ENCODE data around the gene FCGR1A. TPM values are rescaled to one million over a fixed set of nuclear protein-coding genes. Genes with fewer than 3 reads are reported as not detected.
"Not testable (repeated sequence)": the region's sequence is repeated elsewhere in the genome, so short reads cannot be mapped to it uniquely, and the experiment has no call there.

The FCGR1A gene
- total RNA-seq, 1 donor from 2014 or later: 5.2 TPM

DNA sequence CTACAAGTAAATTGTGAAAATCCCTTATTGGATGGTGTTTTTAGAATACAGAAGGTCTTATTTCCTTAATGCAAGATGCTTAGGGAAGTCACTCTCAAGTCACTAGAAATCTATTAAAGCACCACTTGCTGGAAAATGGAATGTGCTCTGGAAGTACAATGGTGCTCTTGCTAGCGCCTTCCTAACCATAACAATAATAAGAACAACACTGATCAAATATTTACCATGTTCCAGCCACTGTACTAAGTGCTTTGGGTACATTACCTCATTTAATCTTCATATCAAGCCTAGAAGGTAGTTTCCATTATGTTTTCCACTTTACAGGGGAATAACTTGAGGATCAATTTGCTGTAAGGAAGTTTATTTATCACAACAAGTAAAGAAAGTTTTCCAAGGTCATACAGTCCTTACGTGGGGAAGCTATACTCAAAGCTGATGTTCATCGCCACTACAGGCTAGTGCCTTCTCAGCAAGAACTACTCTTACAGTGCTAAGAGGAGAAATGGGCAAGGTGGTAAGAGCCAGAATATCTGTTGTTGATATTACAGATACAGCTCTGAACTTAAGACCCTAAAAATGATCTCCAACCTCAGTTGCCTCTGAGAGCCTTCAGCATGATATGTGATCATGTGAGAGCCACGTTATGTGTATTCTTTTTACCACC, 22.1 kb downstream of the FCGR1A start:
- not testable (repeated sequence) for H3K27ac ChIP-seq (ENCODE audit: low read depth, low read length); H3K9ac ChIP-seq (ENCODE audit: low read depth in 1 of 3, low read length in 3 of 3); H3K36me3 ChIP-seq (ENCODE audit: control insufficient read depth in 3 of 3, insufficient read depth in 3 of 3, low read length in 3 of 3); H3K27me3 ChIP-seq (ENCODE audit: control insufficient read depth in 3 of 3, insufficient read depth in 3 of 3, low read length in 3 of 3); H3K9me3 ChIP-seq (ENCODE audit: control insufficient read depth in 3 of 3, low read length in 3 of 3); H3K4me1 ChIP-seq (ENCODE audit: control insufficient read depth in 3 of 3, insufficient read depth in 3 of 3, low read length in 3 of 3); H3K4me3 ChIP-seq (ENCODE audit: low read length in 3 of 3)

DNA sequence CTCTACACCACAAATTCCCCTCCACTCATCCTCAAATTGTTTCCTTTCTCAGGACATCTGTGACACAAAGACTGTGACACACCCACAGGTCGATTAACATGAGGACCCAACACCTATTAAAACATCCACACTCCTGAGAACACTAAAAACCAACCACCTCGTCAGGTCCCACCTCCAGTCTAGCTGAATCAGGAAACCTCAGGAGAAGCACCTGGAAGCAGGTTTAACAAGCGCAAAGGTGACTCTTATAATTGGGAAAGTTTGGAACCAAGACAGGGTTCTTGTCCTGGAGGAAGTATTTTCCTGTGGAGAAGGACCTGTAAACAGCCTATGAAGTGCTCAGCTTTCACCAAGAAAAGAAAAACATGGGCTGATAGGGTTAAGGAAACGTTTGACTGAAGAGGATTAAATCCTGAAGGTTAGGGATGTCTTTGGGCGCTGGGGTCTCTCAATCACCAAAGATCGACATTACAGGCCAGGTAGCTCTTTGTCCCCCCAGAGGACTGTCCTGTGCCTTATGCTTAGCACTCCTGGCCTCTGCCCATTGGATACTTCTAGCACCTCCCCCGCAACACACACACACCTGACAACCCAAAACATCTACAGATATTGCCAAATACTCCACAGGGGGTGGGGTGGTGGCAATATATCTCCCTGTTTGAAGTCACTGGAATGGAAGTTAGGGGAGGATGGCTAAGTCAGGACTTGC, 28.4 kb downstream of the FCGR1A start:
- H3K27ac ChIP-seq (ENCODE audit: low read depth, low read length); H3K27me3 ChIP-seq (ENCODE audit: control insufficient read depth in 3 of 3, insufficient read depth in 3 of 3, low read length in 3 of 3); H3K4me1 ChIP-seq (ENCODE audit: control insufficient read depth in 3 of 3, insufficient read depth in 3 of 3, low read length in 3 of 3); H3K4me3 ChIP-seq (ENCODE audit: low read length in 3 of 3); H3K9ac ChIP-seq (ENCODE audit: low read depth in 1 of 3, low read length in 3 of 3); H3K9me3 ChIP-seq (ENCODE audit: control insufficient read depth in 3 of 3, low read length in 3 of 3); H3K36me3 ChIP-seq (ENCODE audit: control insufficient read depth in 3 of 3, insufficient read depth in 3 of 3, low read length in 3 of 3): not testable (repeated sequence)

DNA sequence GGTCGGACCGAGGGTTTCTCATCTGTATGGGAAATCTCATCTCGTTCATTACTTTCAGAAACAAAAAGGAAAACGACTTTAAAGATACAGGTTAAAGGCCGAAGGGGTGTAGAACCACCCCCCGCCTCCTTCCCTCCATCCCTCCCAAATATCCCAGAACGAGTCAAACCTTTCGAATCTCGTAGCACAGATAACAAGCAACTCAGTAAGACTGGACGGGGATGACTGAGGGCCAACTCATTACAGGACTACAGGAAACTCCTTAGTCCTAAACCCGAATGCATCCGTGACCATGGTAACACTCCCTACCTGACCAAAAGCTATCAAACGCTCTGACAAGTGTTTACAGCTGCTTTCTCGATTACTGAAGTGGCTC, 29.0 kb downstream of the FCGR1A start:
- H3K4me1 ChIP-seq (ENCODE audit: control insufficient read depth in 3 of 3, insufficient read depth in 3 of 3, low read length in 3 of 3); H3K9me3 ChIP-seq (ENCODE audit: control insufficient read depth in 3 of 3, low read length in 3 of 3); H3K27me3 ChIP-seq (ENCODE audit: control insufficient read depth in 3 of 3, insufficient read depth in 3 of 3, low read length in 3 of 3); H3K9ac ChIP-seq (ENCODE audit: low read depth in 1 of 3, low read length in 3 of 3); H3K27ac ChIP-seq (ENCODE audit: low read depth, low read length); H3K36me3 ChIP-seq (ENCODE audit: control insufficient read depth in 3 of 3, insufficient read depth in 3 of 3, low read length in 3 of 3): not testable (repeated sequence)
- peak overlapping the region in 1 of 3 donors; percentile 43 for H3K4me3 ChIP-seq (ENCODE audit: low read length in 3 of 3)

DNA sequence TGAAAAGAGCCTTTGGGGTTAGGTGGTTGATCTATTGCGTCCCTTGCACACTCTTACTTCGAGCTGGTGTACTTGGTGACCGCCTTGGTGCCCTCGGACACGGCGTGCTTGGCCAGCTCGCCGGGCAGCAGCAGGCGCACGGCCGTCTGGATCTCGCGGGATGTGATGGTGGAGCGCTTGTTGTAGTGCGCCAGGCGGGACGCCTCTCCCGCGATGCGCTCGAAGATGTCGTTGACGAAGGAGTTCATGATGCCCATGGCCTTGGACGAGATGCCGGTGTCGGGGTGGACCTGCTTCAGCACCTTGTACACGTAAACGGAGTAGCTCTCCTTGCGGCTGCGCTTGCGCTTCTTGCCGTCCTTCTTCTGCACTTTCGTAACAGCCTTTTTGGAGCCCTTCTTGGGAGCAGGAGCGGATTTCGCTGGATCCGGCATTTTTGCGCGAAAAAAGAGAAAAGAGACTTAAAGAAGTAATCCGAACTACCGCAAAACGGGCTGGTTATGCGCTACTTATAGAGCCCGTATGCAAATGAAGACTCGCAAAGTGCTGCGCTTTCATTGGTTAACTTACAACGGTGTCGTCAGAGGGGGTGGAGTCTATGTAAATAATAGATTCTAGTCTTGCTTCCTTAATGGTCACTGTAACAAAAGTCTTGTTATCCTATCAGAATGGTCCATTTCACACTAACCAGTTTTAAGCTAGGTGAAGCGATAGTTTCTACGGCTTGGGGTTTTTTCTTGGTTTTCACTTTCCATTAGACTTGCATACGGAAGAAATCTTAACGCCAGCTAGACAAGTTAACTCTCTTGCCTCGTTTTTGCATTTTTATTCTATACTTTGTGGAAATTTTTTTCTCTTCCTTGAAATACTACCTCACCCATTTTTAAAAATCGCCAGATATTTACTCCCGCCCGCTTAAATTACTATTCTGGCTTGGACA, 29.7 kb downstream of the FCGR1A start:
- Histone ChIP-seq H3K27ac (ENCODE audit: low read depth, low read length) (peak overlapping the region; percentile 58), H3K9ac (ENCODE audit: low read depth in 1 of 3, low read length in 3 of 3) (peak overlapping the region in 2 of 3 donors; percentile 25 to 66), H3K4me3 (ENCODE audit: low read length in 3 of 3) (peak overlapping the region; percentile 63 to 70 (median 64))
- H3K36me3 ChIP-seq (ENCODE audit: control insufficient read depth in 3 of 3, insufficient read depth in 3 of 3, low read length in 3 of 3); H3K4me1 ChIP-seq (ENCODE audit: control insufficient read depth in 3 of 3, insufficient read depth in 3 of 3, low read length in 3 of 3); H3K27me3 ChIP-seq (ENCODE audit: control insufficient read depth in 3 of 3, insufficient read depth in 3 of 3, low read length in 3 of 3); H3K9me3 ChIP-seq (ENCODE audit: control insufficient read depth in 3 of 3, low read length in 3 of 3): not testable (repeated sequence)

GRCh38 chr1:149812893-149813801, 30.7 kb downstream of the FCGR1A start:
- H3K9me3 ChIP-seq (ENCODE audit: control insufficient read depth in 3 of 3, low read length in 3 of 3); H3K4me1 ChIP-seq (ENCODE audit: control insufficient read depth in 3 of 3, insufficient read depth in 3 of 3, low read length in 3 of 3); H3K36me3 ChIP-seq (ENCODE audit: control insufficient read depth in 3 of 3, insufficient read depth in 3 of 3, low read length in 3 of 3); H3K27me3 ChIP-seq (ENCODE audit: control insufficient read depth in 3 of 3, insufficient read depth in 3 of 3, low read length in 3 of 3): not testable (repeated sequence)
- peak overlapping the region in 2 of 3 donors; percentile 25 to 43 for H3K9ac ChIP-seq (ENCODE audit: low read depth in 1 of 3, low read length in 3 of 3)
- H3K4me3 ChIP-seq (ENCODE audit: low read length in 3 of 3): peak overlapping the region in 2 of 3 donors; percentile 23 to 52
- peak overlapping the region; percentile 36 for H3K27ac ChIP-seq (ENCODE audit: low read depth, low read length)

GRCh38 chr1:149820387-149820786, 37.9 kb downstream of the FCGR1A start:
- not testable (repeated sequence) for H3K27ac ChIP-seq (ENCODE audit: low read depth, low read length); H3K4me3 ChIP-seq (ENCODE audit: low read length in 3 of 3); H3K36me3 ChIP-seq (ENCODE audit: control insufficient read depth in 3 of 3, insufficient read depth in 3 of 3, low read length in 3 of 3); H3K4me1 ChIP-seq (ENCODE audit: control insufficient read depth in 3 of 3, insufficient read depth in 3 of 3, low read length in 3 of 3); H3K9me3 ChIP-seq (ENCODE audit: control insufficient read depth in 3 of 3, low read length in 3 of 3); H3K27me3 ChIP-seq (ENCODE audit: control insufficient read depth in 3 of 3, insufficient read depth in 3 of 3, low read length in 3 of 3); H3K9ac ChIP-seq (ENCODE audit: low read depth in 1 of 3, low read length in 3 of 3)

DNA sequence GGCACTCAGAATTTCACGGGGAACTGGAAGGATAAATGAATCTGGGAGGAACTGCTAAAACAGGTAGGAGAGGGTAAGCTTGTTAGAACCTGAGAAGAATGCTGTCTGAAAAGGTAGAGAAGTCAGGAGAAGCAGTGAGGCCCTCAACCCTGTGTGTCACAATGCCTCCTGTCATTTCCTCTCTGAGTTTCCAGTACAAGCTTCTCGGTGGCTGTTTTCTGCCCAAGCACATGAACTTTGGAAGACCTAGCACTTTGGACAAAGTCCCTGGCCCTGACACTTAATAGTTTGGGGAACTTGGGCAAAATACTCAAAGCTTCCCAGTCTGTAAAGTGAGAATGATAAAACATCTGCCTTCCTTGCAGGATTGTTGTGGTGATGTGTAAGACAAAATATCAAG, 44.1 kb downstream of the FCGR1A start:
- H3K9ac ChIP-seq (ENCODE audit: low read depth in 1 of 3, low read length in 3 of 3); H3K4me1 ChIP-seq (ENCODE audit: control insufficient read depth in 3 of 3, insufficient read depth in 3 of 3, low read length in 3 of 3); H3K36me3 ChIP-seq (ENCODE audit: control insufficient read depth in 3 of 3, insufficient read depth in 3 of 3, low read length in 3 of 3); H3K27ac ChIP-seq (ENCODE audit: low read depth, low read length); H3K9me3 ChIP-seq (ENCODE audit: control insufficient read depth in 3 of 3, low read length in 3 of 3); H3K4me3 ChIP-seq (ENCODE audit: low read length in 3 of 3); H3K27me3 ChIP-seq (ENCODE audit: control insufficient read depth in 3 of 3, insufficient read depth in 3 of 3, low read length in 3 of 3): not testable (repeated sequence)

DNA sequence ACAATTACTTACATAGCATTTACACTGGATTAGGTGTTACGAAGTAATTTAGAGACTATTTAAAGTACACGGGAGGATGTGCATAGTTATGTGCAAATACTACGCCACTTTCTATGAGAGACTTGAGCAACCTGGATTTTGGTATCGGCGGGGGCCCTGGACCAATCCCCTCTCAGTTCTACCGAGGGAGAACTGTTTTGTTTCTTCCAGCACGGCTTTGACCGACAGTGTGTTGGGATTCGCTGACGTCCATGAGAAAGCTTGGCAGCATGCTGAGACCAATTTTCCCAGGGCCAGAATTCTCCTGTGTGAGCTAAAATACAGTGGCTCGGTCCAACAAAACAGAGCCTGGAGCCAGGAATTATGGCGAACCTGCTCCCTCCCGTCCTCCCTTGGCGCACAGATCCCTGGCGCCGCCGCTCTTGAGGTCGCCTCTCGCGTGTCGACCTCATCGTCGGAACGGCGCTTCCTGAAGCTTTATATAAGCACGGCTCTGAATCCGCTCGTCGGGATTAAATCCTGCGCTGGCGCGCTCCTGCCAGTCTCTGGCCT, 49.3 kb downstream of the FCGR1A start:
- not testable (repeated sequence) for H3K27me3 ChIP-seq (ENCODE audit: control insufficient read depth in 3 of 3, insufficient read depth in 3 of 3, low read length in 3 of 3); H3K9me3 ChIP-seq (ENCODE audit: control insufficient read depth in 3 of 3, low read length in 3 of 3); H3K4me1 ChIP-seq (ENCODE audit: control insufficient read depth in 3 of 3, insufficient read depth in 3 of 3, low read length in 3 of 3); H3K9ac ChIP-seq (ENCODE audit: low read depth in 1 of 3, low read length in 3 of 3); H3K36me3 ChIP-seq (ENCODE audit: control insufficient read depth in 3 of 3, insufficient read depth in 3 of 3, low read length in 3 of 3); H3K27ac ChIP-seq (ENCODE audit: low read depth, low read length); H3K4me3 ChIP-seq (ENCODE audit: low read length in 3 of 3)

GRCh38 chr1:149832316-149833126, 50.0 kb downstream of the FCGR1A start:
- not testable (repeated sequence) for H3K4me1 ChIP-seq (ENCODE audit: control insufficient read depth in 3 of 3, insufficient read depth in 3 of 3, low read length in 3 of 3); H3K27me3 ChIP-seq (ENCODE audit: control insufficient read depth in 3 of 3, insufficient read depth in 3 of 3, low read length in 3 of 3); H3K9ac ChIP-seq (ENCODE audit: low read depth in 1 of 3, low read length in 3 of 3); H3K9me3 ChIP-seq (ENCODE audit: control insufficient read depth in 3 of 3, low read length in 3 of 3); H3K36me3 ChIP-seq (ENCODE audit: control insufficient read depth in 3 of 3, insufficient read depth in 3 of 3, low read length in 3 of 3); H3K4me3 ChIP-seq (ENCODE audit: low read length in 3 of 3); H3K27ac ChIP-seq (ENCODE audit: low read depth, low read length)

Data from skeletal muscle tissue (tissue), 4 donors.